ENCODE measurements around the gene SAC3D1.

The SAC3D1 gene

GRCh38 chr11:65016705-65017104 is 24.3 kb upstream of the SAC3D1 start:
- no CpG with 5 or more reads among the region's 4 CpGs for WGBS, 2 donors (ENCODE audit: extremely low coverage in 2 of 2, insufficient read length in 2 of 2, insufficient replicate concordance in 1 of 2)
- Histone ChIP-seq H3K27me3 (ENCODE audit: control insufficient read depth in 3 of 3, insufficient read depth in 3 of 3, low read depth in 1 of 3, low read length in 3 of 3) (no peaks in the 10 kb centered on the region), H3K27ac (replicated peaks; ENCODE audit: low read length) (no peak overlapping the region), H4K8ac (ENCODE audit: low read depth, low read length) (no peak overlapping the region), H3K4me3 (ENCODE audit: low read length in 2 of 2) (peak overlapping the region in 1 of 2 donors; percentile 10), H3K9ac (ENCODE audit: low read depth, low read length, poor library complexity) (no peak overlapping the region), H3K23ac (ENCODE audit: low read depth, low read length, poor library complexity) (no peak overlapping the region), H3K9me3 (replicated peaks in 1 of 2; ENCODE audit: control insufficient read depth in 2 of 2, insufficient read depth in 1 of 2, low read depth in 1 of 2, low read length in 2 of 2) (peaks cover 0 to 8% of the 10 kb centered on the region in 2 donors), H2BK15ac (ENCODE audit: low read length) (no peak overlapping the region), H3K4me1 (ENCODE audit: control insufficient read depth in 2 of 2, insufficient read depth in 1 of 2, low read depth in 1 of 2, low read length in 2 of 2) (peaks cover 0 to 2% of the 10 kb centered on the region in 2 donors), H3K79me1 (ENCODE audit: low read depth, low read length) (peaks cover 13% of the 10 kb centered on the region), H4K91ac (ENCODE audit: low read depth, low read length, poor library complexity) (no peak overlapping the region), H3K36me3 (replicated peaks in 1 of 2; ENCODE audit: control insufficient read depth in 2 of 2, insufficient read depth in 2 of 2, low read length in 2 of 2) (peaks cover 36 to 46% of the 10 kb centered on the region in 2 donors), H2AK5ac (ENCODE audit: low read depth, low read length) (no peak overlapping the region), H3K4ac (ENCODE audit: low read length) (no peak overlapping the region), H3K4me2 (ENCODE audit: insufficient read depth, low read length, poor library complexity, severe bottlenecking) (no peak overlapping the region), H2BK5ac (ENCODE audit: low read length) (no peak overlapping the region), H2AFZ (ENCODE audit: low read length) (no peak overlapping the region), H2BK120ac (ENCODE audit: low read depth, low read length) (no peak overlapping the region), H3K14ac (ENCODE audit: low read length) (no peak overlapping the region), H3K18ac (ENCODE audit: low read length) (no peak overlapping the region), H2BK12ac (ENCODE audit: low read length) (peak overlapping the region; percentile 7)
- no peak for DNase-seq (ENCODE audit: low spot score)

GRCh38 chr11:65017937-65018336 is 23.1 kb upstream of the SAC3D1 start:
- no peak overlapping the region for H3K18ac ChIP-seq (ENCODE audit: low read length)
- no peak overlapping the region for H2BK15ac ChIP-seq (ENCODE audit: low read length)
- H4K8ac ChIP-seq (ENCODE audit: low read depth, low read length): no peak overlapping the region
- peaks cover 38 to 48% of the 10 kb centered on the region in 2 donors for H3K36me3 ChIP-seq (replicated peaks in 1 of 2; ENCODE audit: control insufficient read depth in 2 of 2, insufficient read depth in 2 of 2, low read length in 2 of 2)
- no peak for DNase-seq (ENCODE audit: low spot score)
- no peak overlapping the region for H2AFZ ChIP-seq (ENCODE audit: low read length)
- H3K9ac ChIP-seq (ENCODE audit: low read depth, low read length, poor library complexity): no peak overlapping the region
- no peaks in the 10 kb centered on the region for H3K27me3 ChIP-seq (ENCODE audit: control insufficient read depth in 3 of 3, insufficient read depth in 3 of 3, low read depth in 1 of 3, low read length in 3 of 3)
- H3K27ac ChIP-seq (replicated peaks; ENCODE audit: low read length): no peak overlapping the region
- H2BK120ac ChIP-seq (ENCODE audit: low read depth, low read length): no peak overlapping the region
- H2BK12ac ChIP-seq (ENCODE audit: low read length): no peak overlapping the region
- H2BK5ac ChIP-seq (ENCODE audit: low read length): no peak overlapping the region
- peak overlapping the region; percentile 80 for H3K23ac ChIP-seq (ENCODE audit: low read depth, low read length, poor library complexity)
- H4K91ac ChIP-seq (ENCODE audit: low read depth, low read length, poor library complexity): no peak overlapping the region
- H3K4me2 ChIP-seq (ENCODE audit: insufficient read depth, low read length, poor library complexity, severe bottlenecking): no peak overlapping the region
- no CpG with 5 or more reads among the region's 6 CpGs for WGBS, 2 donors (ENCODE audit: extremely low coverage in 2 of 2, insufficient read length in 2 of 2, insufficient replicate concordance in 1 of 2)
- peaks cover 0 to 2% of the 10 kb centered on the region in 2 donors for H3K4me1 ChIP-seq (ENCODE audit: control insufficient read depth in 2 of 2, insufficient read depth in 1 of 2, low read depth in 1 of 2, low read length in 2 of 2)
- peaks cover 0 to 8% of the 10 kb centered on the region in 2 donors for H3K9me3 ChIP-seq (replicated peaks in 1 of 2; ENCODE audit: control insufficient read depth in 2 of 2, insufficient read depth in 1 of 2, low read depth in 1 of 2, low read length in 2 of 2)
- H2AK5ac ChIP-seq (ENCODE audit: low read depth, low read length): no peak overlapping the region
- H3K4ac ChIP-seq (ENCODE audit: low read length): no peak overlapping the region
- H3K14ac ChIP-seq (ENCODE audit: low read length): peak overlapping the region; percentile 12
- H3K79me1 ChIP-seq (ENCODE audit: low read depth, low read length): peaks cover 13% of the 10 kb centered on the region
- no peak overlapping the region for H3K4me3 ChIP-seq (ENCODE audit: low read length in 2 of 2)

- Histone ChIP-seq H3K79me1 (ENCODE audit: low read depth, low read length) (peaks cover 9% of the 10 kb centered on the region), H3K4me2 (ENCODE audit: insufficient read depth, low read length, poor library complexity, severe bottlenecking) (no peak overlapping the region), H3K27me3 (ENCODE audit: control insufficient read depth in 3 of 3, insufficient read depth in 3 of 3, low read depth in 1 of 3, low read length in 3 of 3) (no peaks in the 10 kb centered on the region), H3K4me1 (ENCODE audit: control insufficient read depth in 2 of 2, insufficient read depth in 1 of 2, low read depth in 1 of 2, low read length in 2 of 2) (peaks cover 0 to 1% of the 10 kb centered on the region in 2 donors), H4K91ac (ENCODE audit: low read depth, low read length, poor library complexity) (no peak overlapping the region), H3K23ac (ENCODE audit: low read depth, low read length, poor library complexity) (no peak overlapping the region), H3K4ac (ENCODE audit: low read length) (no peak overlapping the region), H2BK120ac (ENCODE audit: low read depth, low read length) (no peak overlapping the region), H2BK15ac (ENCODE audit: low read length) (no peak overlapping the region), H3K9me3 (replicated peaks in 1 of 2; ENCODE audit: control insufficient read depth in 2 of 2, insufficient read depth in 1 of 2, low read depth in 1 of 2, low read length in 2 of 2) (peaks cover 0 to 8% of the 10 kb centered on the region in 2 donors), H4K8ac (ENCODE audit: low read depth, low read length) (no peak overlapping the region), H3K14ac (ENCODE audit: low read length) (no peak overlapping the region), H2BK12ac (ENCODE audit: low read length) (no peak overlapping the region), H3K36me3 (replicated peaks in 1 of 2; ENCODE audit: control insufficient read depth in 2 of 2, insufficient read depth in 2 of 2, low read length in 2 of 2) (peaks cover 38 to 48% of the 10 kb centered on the region in 2 donors), H2AK5ac (ENCODE audit: low read depth, low read length) (no peak overlapping the region), H3K18ac (ENCODE audit: low read length) (no peak overlapping the region), H2BK5ac (ENCODE audit: low read length) (no peak overlapping the region), H3K9ac (ENCODE audit: low read depth, low read length, poor library complexity) (no peak overlapping the region), H3K27ac (replicated peaks; ENCODE audit: low read length) (no peak overlapping the region), H3K4me3 (ENCODE audit: low read length in 2 of 2) (no peak overlapping the region), H2AFZ (ENCODE audit: low read length) (no peak overlapping the region)
- WGBS, 2 donors (ENCODE audit: extremely low coverage in 2 of 2, insufficient read length in 2 of 2, insufficient replicate concordance in 1 of 2): no CpG with 5 or more reads among the region's 7 CpGs
- no peak for DNase-seq (ENCODE audit: low spot score)
These were observed 21.2 kb upstream of the SAC3D1 start for GRCh38 chr11:65019824-65020223.

- Histone ChIP-seq H2BK15ac (ENCODE audit: low read length) (no peak overlapping the region), H3K79me1 (ENCODE audit: low read depth, low read length) (peaks cover 6% of the 10 kb centered on the region)
- no CpG with 5 or more reads among the region's 3 CpGs for WGBS, 2 donors (ENCODE audit: extremely low coverage in 2 of 2, insufficient read length in 2 of 2, insufficient replicate concordance in 1 of 2)
These were observed 20.0 kb upstream of the SAC3D1 start for GRCh38 chr11:65021003-65021402.

More at GRCh38 chr11:65021003-65021402, 20.0 kb upstream of the SAC3D1 start:
- no peak overlapping the region for H3K14ac ChIP-seq (ENCODE audit: low read length)
- peaks cover 38 to 48% of the 10 kb centered on the region in 2 donors for H3K36me3 ChIP-seq (replicated peaks in 1 of 2; ENCODE audit: control insufficient read depth in 2 of 2, insufficient read depth in 2 of 2, low read length in 2 of 2)
- no peak overlapping the region for H4K91ac ChIP-seq (ENCODE audit: low read depth, low read length, poor library complexity)
- peaks cover 0 to 8% of the 10 kb centered on the region in 2 donors for H3K9me3 ChIP-seq (replicated peaks in 1 of 2; ENCODE audit: control insufficient read depth in 2 of 2, insufficient read depth in 1 of 2, low read depth in 1 of 2, low read length in 2 of 2)
- no peak overlapping the region for H3K23ac ChIP-seq (ENCODE audit: low read depth, low read length, poor library complexity)
- no peak overlapping the region for H3K4me2 ChIP-seq (ENCODE audit: insufficient read depth, low read length, poor library complexity, severe bottlenecking)
- no peak overlapping the region for H2BK12ac ChIP-seq (ENCODE audit: low read length)
- no peak overlapping the region for H2AK5ac ChIP-seq (ENCODE audit: low read depth, low read length)
- no peaks in the 10 kb centered on the region for H3K4me1 ChIP-seq (ENCODE audit: control insufficient read depth in 2 of 2, insufficient read depth in 1 of 2, low read depth in 1 of 2, low read length in 2 of 2)
- no peak overlapping the region for H3K4me3 ChIP-seq (ENCODE audit: low read length in 2 of 2)
- H3K27me3 ChIP-seq (ENCODE audit: control insufficient read depth in 3 of 3, insufficient read depth in 3 of 3, low read depth in 1 of 3, low read length in 3 of 3): no peaks in the 10 kb centered on the region
- H3K18ac ChIP-seq (ENCODE audit: low read length): no peak overlapping the region
- H4K8ac ChIP-seq (ENCODE audit: low read depth, low read length): no peak overlapping the region
- H3K27ac ChIP-seq (replicated peaks; ENCODE audit: low read length): no peak overlapping the region
- H2BK120ac ChIP-seq (ENCODE audit: low read depth, low read length): no peak overlapping the region
- H2AFZ ChIP-seq (ENCODE audit: low read length): no peak overlapping the region
- H2BK5ac ChIP-seq (ENCODE audit: low read length): no peak overlapping the region
- H3K4ac ChIP-seq (ENCODE audit: low read length): no peak overlapping the region
- no peak overlapping the region for H3K9ac ChIP-seq (ENCODE audit: low read depth, low read length, poor library complexity)
- DNase-seq (ENCODE audit: low spot score): no peak

All from neuronal stem cell (in vitro differentiated cells).